ENCODE results near the gene BTRC.
A peak's percentile ranks its signal among the peaks of the same experiment; 100 is the strongest.
"Not testable (repeated sequence)": the region's sequence is repeated elsewhere in the genome, so short reads cannot be mapped to it uniquely, and the experiment has no call there.

BTRC gene

GRCh38 chr10:101386659-101387259 lies 32.8 kb downstream of the BTRC start:
- DNase-seq (ENCODE audit: low read depth, low spot score), result no peak

- no peak for DNase-seq (ENCODE audit: low read depth, low spot score)
Observed at GRCh38 chr10:101388676-101389276, 34.8 kb downstream of the BTRC start.

GRCh38 chr10:101389532-101389931 lies 35.6 kb downstream of the BTRC start:
- not testable (repeated sequence) for DNase-seq (ENCODE audit: low read depth, low spot score)

GRCh38 chr10:101389986-101390531 lies 36.1 kb downstream of the BTRC start:
- DNase-seq (ENCODE audit: low read depth, low spot score), result no peak

GRCh38 chr10:101393378-101393777 lies 39.4 kb downstream of the BTRC start:
- DNase-seq (ENCODE audit: low read depth, low spot score), result no peak

- no peak for DNase-seq (ENCODE audit: low read depth, low spot score)
Observed at GRCh38 chr10:101394524-101395133, 40.7 kb downstream of the BTRC start.

- no peak for DNase-seq (ENCODE audit: low read depth, low spot score)
Observed at GRCh38 chr10:101397140-101397539, 43.2 kb downstream of the BTRC start.

GRCh38 chr10:101400585-101400984 lies 46.6 kb downstream of the BTRC start:
- no peak for DNase-seq (ENCODE audit: low read depth, low spot score)

GRCh38 chr10:101402711-101403110 lies 48.7 kb downstream of the BTRC start:
- DNase-seq (ENCODE audit: low read depth, low spot score), result no peak

GRCh38 chr10:101403161-101403560 lies 49.2 kb downstream of the BTRC start:
- no peak for DNase-seq (ENCODE audit: low read depth, low spot score)

- no peak for DNase-seq (ENCODE audit: low read depth, low spot score)
Observed at GRCh38 chr10:101405001-101405400, 51.0 kb downstream of the BTRC start.

GRCh38 chr10:101411598-101411997 lies 57.6 kb downstream of the BTRC start:
- DNase-seq (ENCODE audit: low read depth, low spot score), result no peak

GRCh38 chr10:101414034-101414433 lies 60.1 kb downstream of the BTRC start:
- no peak for DNase-seq (ENCODE audit: low read depth, low spot score)

GRCh38 chr10:101415884-101416283 lies 61.9 kb downstream of the BTRC start:
- no peak for DNase-seq (ENCODE audit: low read depth, low spot score)

GRCh38 chr10:101421967-101422366 lies 68.0 kb downstream of the BTRC start:
- DNase-seq (ENCODE audit: low read depth, low spot score), result not testable (repeated sequence)

- no peak for DNase-seq (ENCODE audit: low read depth, low spot score)
Observed at GRCh38 chr10:101425535-101425934, 71.6 kb downstream of the BTRC start.

- no peak for DNase-seq (ENCODE audit: low read depth, low spot score)
Observed at GRCh38 chr10:101428036-101428435, 74.1 kb downstream of the BTRC start.

GRCh38 chr10:101429423-101429822 lies 75.5 kb downstream of the BTRC start:
- no peak for DNase-seq (ENCODE audit: low read depth, low spot score)

- no peak for DNase-seq (ENCODE audit: low read depth, low spot score)
Observed at GRCh38 chr10:101436302-101436701, 82.3 kb downstream of the BTRC start.

- no peak for DNase-seq (ENCODE audit: low read depth, low spot score)
Observed at GRCh38 chr10:101438881-101439391, 85.0 kb downstream of the BTRC start.

GRCh38 chr10:101441541-101442455 lies 87.8 kb downstream of the BTRC start:
- peak; percentile 35 for DNase-seq (ENCODE audit: low read depth, low spot score)

- DNase-seq (ENCODE audit: low read depth, low spot score), result no peak
Observed at GRCh38 chr10:101442456-101442800, 88.5 kb downstream of the BTRC start.
